H1 (cell line): ENCODE results near the gene POLR2F. TPM values are rescaled to one million over a fixed set of nuclear protein-coding genes. Genes with fewer than 3 reads are reported as not detected.

ENCODE experiments used
- ATF2 ChIP-seq: IDR thresholded peaks from 2 replicates; pipeline ENCODE4 v1.6.1; 2012; ENCODE audit warnings: low read length, inconsistent platforms
- CHD2 ChIP-seq: IDR thresholded peaks from 2 replicates; pipeline ENCODE4 v1.6.1; 2012; ENCODE audit warnings: low read length, improper control_type of control experiment
- EP300 ChIP-seq, 2 experiments: IDR thresholded peaks; 1 replicate in 1 of 2; 2 replicates in 1 of 2; pipeline ENCODE4 v1.6.1; 2011 to 2012; ENCODE audit warnings: low read depth in 2 of 2, low read length in 2 of 2, mild to moderate bottlenecking in 2 of 2, borderline replicate concordance in 1 of 2, inconsistent platforms in 1 of 2, moderate library complexity in 1 of 2
- FOSL1 ChIP-seq: IDR thresholded peaks from 2 replicates; pipeline ENCODE4 v1.6.1; 2011; ENCODE audit warnings: mild to moderate bottlenecking, low read depth, low read length, moderate library complexity; ENCODE audit not compliant: insufficient read depth
- GTF2F1 ChIP-seq: IDR thresholded peaks from 2 replicates; pipeline ENCODE4 v1.6.1; 2012; ENCODE audit warnings: low read depth, low read length, improper control_type of control experiment, borderline replicate concordance
- POLR2A ChIP-seq, 2 experiments: IDR thresholded peaks; 1 replicate in 1 of 2; 2 replicates in 1 of 2; pipeline ENCODE4 v1.6.1; 2011; ENCODE audit warnings: low read depth in 2 of 2, low read length in 2 of 2, mild to moderate bottlenecking in 2 of 2; ENCODE audit errors: control extremely low read depth in 1 of 2
- SIX5 ChIP-seq: IDR thresholded peaks from 2 replicates; pipeline ENCODE4 v1.6.1; 2011; ENCODE audit warnings: mild to moderate bottlenecking, low read depth, low read length
- polyA plus RNA-seq, 7 experiments: library from polyadenylated mRNA; depleted of rRNA in 3 of 7; stranded (reverse) in 5 of 7; unstranded in 2 of 7; fragments of >200 nt in 5 of 7; fragments of 200-250 nt in 2 of 7; gene quantifications; 1 replicate in 5 of 7; 2 replicates in 1 of 7; 4 replicates in 1 of 7; pipeline versions ENCODE4 v1.2.1 to v1.2.3, GENCODE V29; 2011 to 2013; ENCODE audit warnings: missing spikeins in 2 of 7, mixed read lengths in 2 of 7
- total RNA-seq: library from RNA; stranded (reverse); fragmentation: NEBNext Ultra II Directional; extraction: Animal tissue kit (Norgen Biotek cat#: 25700); gene quantifications from 2 replicates; pipeline ENCODE4 v1.2.1, GENCODE V29; 2021

Gene POLR2F
- total and polyA plus RNA-seq, 2 of the 8 experiments (the other 6 are each of a cell fraction or from before 2014, with no cell fraction given) = 150 to 176 TPM

- no peak for TF ChIP-seq ATF2
- TF ChIP-seq GTF2F1 = no peak
- no peak for TF ChIP-seq CHD2
- TF ChIP-seq EP300 (IDR thresholded peaks at IDR 0.05; ENCODE audit: borderline replicate concordance in 1 of 2, low read depth in 2 of 2, low read length in 2 of 2) = no peak
- TF ChIP-seq POLR2A (IDR thresholded peaks at IDR 0.05; ENCODE audit: control extremely low read depth in 1 of 2, low read depth in 2 of 2, low read length in 2 of 2) = no peak
- no peak for TF ChIP-seq SIX5
- no peak for TF ChIP-seq FOSL1
Observed at GRCh38 chr22:37972527-37972926, 19.0 kb downstream of the POLR2F start (continued).
